ENCODE data around the gene TAS2R16. TPM values are rescaled to one million over a fixed set of nuclear protein-coding genes. Genes with fewer than 3 reads are reported as not detected.

The TAS2R16 gene
- total RNA-seq, 1 experiment from 2014 or later = not detected

- Histone ChIP-seq H3K27me3 (ENCODE audit: control insufficient read depth, insufficient read depth, low read length) (no peaks in the 10 kb centered on the region), H3K27ac (ENCODE audit: low read length) (no peak overlapping the region), H3K4me1 (ENCODE audit: control insufficient read depth, insufficient read depth, low read length) (no peaks in the 10 kb centered on the region), H3K36me3 (ENCODE audit: control insufficient read depth, insufficient read depth, low read length) (no peaks in the 10 kb centered on the region), H3K9me3 (ENCODE audit: control insufficient read depth, insufficient read depth, low read depth, low read length) (no peaks in the 10 kb centered on the region), H3K4me3 (ENCODE audit: low read depth in 2 of 2, low read length in 2 of 2) (no peak overlapping the region)
- DNase-seq (ENCODE audit: low read depth, low spot score) = no peak
- POLR2A ChIA-PET = no interaction called here
- no peak for TF ChIP-seq CTCF (IDR thresholded peaks at IDR 0.05)
- intact Hi-C loops (cut with micrococcal nuclease; ENCODE audit: unreplicated experiment) (no loop called here), in situ Hi-C loops (cut with HindIII; ENCODE audit: low pct_unique_long_range_greater_than_20kb, low sequenced_read_pairs) (no loop called here)
- CTCF ChIA-PET = no interaction called here
- no peak for ATAC-seq
- no TSS peak for BruUV-seq (replicated peaks)
Measured at GRCh38 chr7:123030631-123031030, 35.1 kb upstream of the TAS2R16 start.

GRCh38 chr7:123028339-123028738 is 32.8 kb upstream of the TAS2R16 start:
- ChIA-PET CTCF (no interaction called here), POLR2A (no interaction called here)
- no TSS peak for BruUV-seq (replicated peaks)
- Histone ChIP-seq H3K27me3 (ENCODE audit: control insufficient read depth, insufficient read depth, low read length) (no peaks in the 10 kb centered on the region), H3K36me3 (ENCODE audit: control insufficient read depth, insufficient read depth, low read length) (no peaks in the 10 kb centered on the region), H3K27ac (ENCODE audit: low read length) (no peak overlapping the region), H3K4me1 (ENCODE audit: control insufficient read depth, insufficient read depth, low read length) (no peaks in the 10 kb centered on the region), H3K4me3 (ENCODE audit: low read depth in 2 of 2, low read length in 2 of 2) (no peak overlapping the region), H3K9me3 (ENCODE audit: control insufficient read depth, insufficient read depth, low read depth, low read length) (no peaks in the 10 kb centered on the region)
- ATAC-seq (no peak), DNase-seq (ENCODE audit: low read depth, low spot score) (no peak)
- in situ Hi-C loops (cut with HindIII; ENCODE audit: low pct_unique_long_range_greater_than_20kb, low sequenced_read_pairs) = no loop called here
- intact Hi-C loops (cut with micrococcal nuclease; ENCODE audit: unreplicated experiment) = no loop called here
- no peak for TF ChIP-seq CTCF (IDR thresholded peaks at IDR 0.05)
- no peak for TF ChIP-seq REST (IDR thresholded peaks at IDR 0.05; ENCODE audit: insufficient read depth in 1 of 2, low read depth in 2 of 2, low read length in 1 of 2)
- no peak for TF ChIP-seq SIN3A (IDR thresholded peaks at IDR 0.05; ENCODE audit: borderline replicate concordance, insufficient read depth, low read depth, low read length)
- no peak for TF ChIP-seq POLR2AphosphoS5 (IDR thresholded peaks at IDR 0.05; ENCODE audit: low read depth, low read length)
- TF ChIP-seq TCF7L2 (IDR thresholded peaks at IDR 0.05; ENCODE audit: low read depth, low read length) = no peak

- ATAC-seq = no peak
- Histone ChIP-seq H3K27ac (ENCODE audit: low read length) (no peak overlapping the region), H3K27me3 (ENCODE audit: control insufficient read depth, insufficient read depth, low read length) (no peaks in the 10 kb centered on the region), H3K36me3 (ENCODE audit: control insufficient read depth, insufficient read depth, low read length) (no peaks in the 10 kb centered on the region), H3K4me3 (ENCODE audit: low read depth in 2 of 2, low read length in 2 of 2) (no peak overlapping the region), H3K9me3 (ENCODE audit: control insufficient read depth, insufficient read depth, low read depth, low read length) (no peaks in the 10 kb centered on the region; the same call in 1 of the 2 replicates), H3K4me1 (ENCODE audit: control insufficient read depth, insufficient read depth, low read length) (no peaks in the 10 kb centered on the region)
- in situ Hi-C loops (cut with HindIII; ENCODE audit: low pct_unique_long_range_greater_than_20kb, low sequenced_read_pairs) (no loop called here), intact Hi-C loops (cut with micrococcal nuclease; ENCODE audit: unreplicated experiment) (no loop called here)
- no peak for TF ChIP-seq TCF7L2 (IDR thresholded peaks at IDR 0.05; ENCODE audit: low read depth, low read length)
- no peak for TF ChIP-seq CTCF (IDR thresholded peaks at IDR 0.05)
- TF ChIP-seq POLR2AphosphoS5 (IDR thresholded peaks at IDR 0.05; ENCODE audit: low read depth, low read length) = no peak
- TF ChIP-seq REST (IDR thresholded peaks at IDR 0.05; ENCODE audit: insufficient read depth in 1 of 2, low read depth in 2 of 2, low read length in 1 of 2) = no peak
- no peak for TF ChIP-seq SIN3A (IDR thresholded peaks at IDR 0.05; ENCODE audit: borderline replicate concordance, insufficient read depth, low read depth, low read length)
- no peak for DNase-seq (ENCODE audit: low read depth, low spot score)
- ChIA-PET POLR2A (no interaction called here), CTCF (no interaction called here)
- BruUV-seq (replicated peaks) = no TSS peak
Measured at GRCh38 chr7:123026251-123026650, 30.8 kb upstream of the TAS2R16 start.
